Kasumi-1 (cell line): Measurements from ENCODE around the gene TYMS.

Experiments used
- DNase-seq, 2 experiments: peaks; one replicate each; lab custom pipeline; 2025; lab: John Stamatoyannopoulos, UW

Gene TYMS

DNA sequence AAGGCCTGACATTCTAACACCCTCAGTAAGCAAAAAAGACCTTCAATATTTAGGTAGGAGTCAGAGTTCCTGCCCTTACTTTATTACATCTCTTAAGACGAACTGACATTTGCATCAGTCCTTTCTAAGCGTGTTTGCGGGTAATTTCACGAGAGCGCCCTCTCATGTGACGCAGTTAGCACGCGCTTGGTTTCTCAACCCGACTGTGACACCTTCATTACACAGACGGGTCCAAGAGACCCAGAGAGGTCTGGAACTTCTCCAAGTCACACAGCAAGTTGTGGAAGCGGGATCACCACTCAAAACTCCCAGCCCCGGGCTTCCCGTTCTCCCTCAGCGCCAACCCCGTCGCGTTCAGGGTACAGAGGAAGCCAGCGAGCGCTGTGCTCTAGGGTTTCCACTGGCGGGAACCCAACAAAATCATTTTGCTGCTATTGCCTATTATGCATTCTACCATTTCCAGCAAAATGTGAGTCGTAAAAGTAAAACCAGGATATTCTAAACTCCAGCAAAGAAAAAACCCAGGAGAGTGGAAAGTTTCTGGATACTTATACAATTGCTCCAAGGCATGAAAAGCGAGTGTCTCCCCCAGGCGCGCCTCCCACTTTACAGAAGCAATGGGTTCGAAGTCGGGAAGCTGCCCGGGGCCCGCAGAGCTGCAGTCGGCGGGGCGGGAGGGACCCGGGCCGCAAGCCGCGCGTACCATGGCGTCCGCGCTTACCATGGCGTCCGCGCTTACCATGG is 54.4 kb downstream of the TYMS start:
- peak; percentile 64 to 66 for DNase-seq

DNA sequence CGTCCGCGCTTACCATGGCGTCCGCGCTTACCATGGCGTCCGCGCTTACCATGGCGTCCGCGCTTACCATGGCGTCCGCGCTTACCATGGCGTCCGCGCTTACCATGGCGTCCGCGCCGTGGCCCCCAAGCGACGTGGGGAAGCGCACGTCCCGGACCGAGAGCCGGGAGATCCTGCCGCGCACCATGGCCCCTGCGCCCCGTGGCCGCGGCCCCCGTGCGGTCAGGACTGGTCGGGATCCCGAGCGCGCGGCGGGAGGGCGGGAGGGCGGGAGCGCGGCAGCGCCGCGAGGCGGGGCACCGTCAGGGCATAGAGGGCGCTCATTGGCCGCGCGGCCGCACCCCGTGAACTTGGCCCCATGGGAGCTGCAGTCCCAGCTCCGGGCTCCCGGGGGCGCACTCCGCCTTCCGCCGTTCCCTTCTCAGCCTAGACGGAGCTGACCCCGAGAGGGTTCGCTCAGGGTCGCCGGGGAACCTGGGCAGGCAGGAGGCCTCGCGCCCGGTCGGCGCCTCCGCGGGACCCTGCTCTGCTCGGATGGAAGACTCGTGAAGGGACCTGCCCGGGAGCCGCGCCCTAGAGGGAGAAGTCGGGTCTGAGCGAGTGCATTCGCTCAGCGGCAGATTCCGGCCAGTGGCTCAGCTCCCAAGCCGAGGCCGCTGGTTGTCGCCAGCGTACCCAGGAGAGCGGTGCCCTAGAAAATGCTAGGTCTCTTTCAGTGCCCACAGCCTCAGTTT is 55.1 kb downstream of the TYMS start, which contains the start of gene ENOSF1:
Gene ENOSF1 (minus strand): TSS at position 230 of the 734 bp plus-strand sequence. CDS start 43 bp downstream, at position 187.
- peak; percentile 77 for DNase-seq

- DNase-seq: no peak
Observed at GRCh38 chr18:713135-713490, 55.7 kb downstream of the TYMS start.

DNA sequence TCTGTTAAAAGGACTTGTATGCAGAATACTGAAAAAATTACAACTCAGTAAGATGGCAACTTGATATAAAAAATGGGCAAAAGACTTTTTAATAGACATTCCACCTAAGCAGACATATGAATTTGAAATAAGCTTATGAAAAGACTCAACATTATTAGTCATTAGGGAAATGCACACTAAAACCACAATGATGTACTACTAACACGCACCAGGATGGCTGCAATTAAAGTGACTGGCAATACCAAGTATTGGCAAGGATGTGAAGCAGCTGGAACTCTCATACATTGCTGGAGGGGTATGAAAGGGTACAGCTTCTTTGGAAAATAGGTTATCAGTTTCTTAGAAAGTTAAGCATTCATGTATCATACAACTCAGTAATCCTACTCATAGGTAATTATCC is 58.2 kb downstream of the TYMS start:
- no peak for DNase-seq

- no peak for DNase-seq
Observed at GRCh38 chr18:717003-717402, 59.5 kb downstream of the TYMS start.
